CD4-positive, alpha-beta T cell (primary cell): ENCODE measurements around the gene DDA1. TPM values are rescaled to one million over a fixed set of nuclear protein-coding genes. Genes with fewer than 3 reads are reported as not detected.
A peak's percentile ranks its signal among the peaks of the same experiment; 100 is the strongest.

ENCODE experiments used
- ATAC-seq: fragments of 200-7000 bp; cut with Tn5 transposase; one replicate; pipeline ENCODE4 v1.10.0; 2022; ENCODE audit warnings: mild to moderate bottlenecking; ENCODE audit not compliant: poor library complexity
- CTCF ChIA-PET: fragments of 350-600 bp; sonication (Branson Sonifier 250); formaldehyde crosslinking; loops from one replicate; lab custom pipeline; 2021; ENCODE audit warnings: antibody characterized with exemption, inconsistent platforms; lab: Charles Lee
- POLR2A ChIA-PET: fragments of 350-600 bp; sonication (Branson Sonifier 250); formaldehyde crosslinking; loops from one replicate; lab custom pipeline; 2021; ENCODE audit warnings: antibody characterized with exemption, inconsistent platforms; lab: Charles Lee
- DNase-seq, 14 experiments: peaks; one replicate each; pipeline ENCODE4 v3.0.0-alpha.2; 2013 to 2020; ENCODE audit warnings: mixed read lengths in 2 of 14
- H3K27ac ChIP-seq, 2 donors: one replicate each; pipeline versions ENCODE4 v1.5.1 to v1.7.0; 2013; ENCODE audit warnings: low read length in 2 of 2, low read depth in 1 of 2, mild to moderate bottlenecking in 1 of 2
- H3K27me3 ChIP-seq, 2 experiments: 1 replicate in 1 of 2; 2 replicates in 1 of 2; pipeline versions ENCODE4 v1.6.1 to v1.7.0; 2013; ENCODE audit warnings: low read length in 2 of 2, control low read depth in 1 of 2, mild to moderate bottlenecking in 1 of 2, moderate library complexity in 1 of 2; ENCODE audit not compliant: insufficient read depth in 2 of 2, control insufficient read depth in 1 of 2
- H3K36me3 ChIP-seq: one replicate; pipeline ENCODE4 v1.6.1; 2013; ENCODE audit warnings: low read length, control low read depth; ENCODE audit not compliant: insufficient read depth
- H3K4me1 ChIP-seq: one replicate; pipeline ENCODE4 v1.6.1; 2013; ENCODE audit warnings: low read length, control low read depth; ENCODE audit not compliant: insufficient read depth
- H3K4me3 ChIP-seq: one replicate; pipeline ENCODE4 v1.5.1; 2013; ENCODE audit warnings: mild to moderate bottlenecking, low read length, moderate library complexity
- H3K9me3 ChIP-seq, 2 experiments: 1 replicate in 1 of 2; 2 replicates in 1 of 2; pipeline versions ENCODE4 v1.6.1 to v1.7.0; 2013; ENCODE audit warnings: low read length in 2 of 2, mild to moderate bottlenecking in 2 of 2, control low read depth in 1 of 2, moderate library complexity in 1 of 2; ENCODE audit not compliant: control insufficient read depth in 1 of 2, insufficient read depth in 1 of 2
- H3K27ac Mint-ChIP-seq: one replicate; pipeline ENCODE4 v1.8.0; 2020; ENCODE audit warnings: mixed read lengths
- H3K27me3 Mint-ChIP-seq: one replicate; pipeline ENCODE4 v1.8.0; 2021; ENCODE audit warnings: mixed read lengths
- H3K36me3 Mint-ChIP-seq: one replicate; pipeline ENCODE4 v1.8.0; 2021; ENCODE audit warnings: low read depth, mixed read lengths
- H3K4me1 Mint-ChIP-seq: one replicate; pipeline ENCODE4 v1.8.0; 2021; ENCODE audit warnings: low read depth, mixed read lengths
- H3K4me3 Mint-ChIP-seq: one replicate; pipeline ENCODE4 v1.8.0; 2020; ENCODE audit warnings: mild to moderate bottlenecking, mixed read lengths
- H3K9me3 Mint-ChIP-seq: one replicate; pipeline ENCODE4 v1.8.0; 2020; ENCODE audit warnings: mixed read lengths
- CTCF ChIP-seq: fragments of 200-600 bp; IDR thresholded peaks from one replicate; pipeline ENCODE4 v1.8.0; 2022; ENCODE audit warnings: antibody characterized with exemption, mild to moderate bottlenecking
- intact Hi-C, 2 experiments: fragments of 100-400 bp; cut with DNase I in 1 of 2; cut with micrococcal nuclease in 1 of 2; formaldehyde crosslinking; loops; one replicate each; pipeline versions ENCODE4 v1.15.1 to v1.9.0; 2023 to 2025; cut with DNase I, micrococcal nuclease
- total RNA-seq, 174 experiments: library from RNA in 2 of 174; stranded (reverse) in 2 of 174; gene quantifications; one replicate each; pipeline ENCODE4 v1.2.3 and lab custom pipeline; 2021 to 2026

Gene DDA1
- total RNA-seq, 2 experiments from 2014 or later, result 41.4 to 43.4 TPM

GRCh38 chr19:17311455-17312188 lies 2.3 kb downstream of the DDA1 start:
- no peak for TF ChIP-seq CTCF
- Histone ChIP-seq H3K4me1 (peaks cover 46% of the 10 kb centered on the region), H3K36me3 (peaks cover 38% of the 10 kb centered on the region), H3K4me3 (no peak overlapping the region), H3K27me3 (no peaks in the 10 kb centered on the region), H3K27ac (no peak overlapping the region), H3K9me3 (no peaks in the 10 kb centered on the region)
- peak overlapping the region; percentile 82 for H3K4me3 Mint-ChIP-seq
- H3K36me3 Mint-ChIP-seq, result peaks cover 42% of the 10 kb centered on the region
- no peak for ATAC-seq
- no peaks in the 10 kb centered on the region for H3K27me3 Mint-ChIP-seq
- ChIA-PET CTCF (no interaction called here), POLR2A (interaction anchor here (0.6 kb wide), 1 partner anchor 200 kb away, joined by 3 read pairs; the partner anchor contains the start of gene PGLS)
- no peak for DNase-seq
- intact Hi-C loops, result no loop called here
- H3K4me1 Mint-ChIP-seq, result peaks cover 32% of the 10 kb centered on the region
- H3K27ac Mint-ChIP-seq, result peak overlapping the region; percentile 74
- H3K9me3 Mint-ChIP-seq, result no peaks in the 10 kb centered on the region

GRCh38 chr19:17312189-17313113 lies 3.1 kb downstream of the DDA1 start:
- H3K36me3 Mint-ChIP-seq, result peaks cover 50% of the 10 kb centered on the region
- intact Hi-C loops, result no loop called here
- peaks cover 49% of the 10 kb centered on the region for H3K4me1 ChIP-seq
- no peak for DNase-seq
- H3K4me3 Mint-ChIP-seq, result no peak overlapping the region
- H3K9me3 ChIP-seq, result no peaks in the 10 kb centered on the region
- no peak for TF ChIP-seq CTCF
- CTCF ChIA-PET, result no interaction called here
- no peaks in the 10 kb centered on the region for H3K27me3 ChIP-seq
- no peak overlapping the region for H3K4me3 ChIP-seq
- no peak overlapping the region for H3K27ac ChIP-seq
- POLR2A ChIA-PET, result no interaction called here
- no peaks in the 10 kb centered on the region for H3K27me3 Mint-ChIP-seq
- no peak overlapping the region for H3K27ac Mint-ChIP-seq
- no peak for ATAC-seq
- H3K4me1 Mint-ChIP-seq, result peaks cover 30% of the 10 kb centered on the region
- H3K36me3 ChIP-seq, result peaks cover 38% of the 10 kb centered on the region
- no peaks in the 10 kb centered on the region for H3K9me3 Mint-ChIP-seq

GRCh38 chr19:17314007-17314593 lies 4.7 kb downstream of the DDA1 start:
- Mint-ChIP-seq H3K9me3 (no peaks in the 10 kb centered on the region), H3K4me3 (peak overlapping the region; percentile 4)

More at GRCh38 chr19:17314007-17314593, 4.7 kb downstream of the DDA1 start:
- CTCF ChIA-PET, result no interaction called here
- ATAC-seq (no peak), DNase-seq (no peak)
- Histone ChIP-seq H3K4me1 (peaks cover 43% of the 10 kb centered on the region), H3K36me3 (peaks cover 43% of the 10 kb centered on the region), H3K4me3 (no peak overlapping the region), H3K9me3 (no peaks in the 10 kb centered on the region), H3K27me3 (no peaks in the 10 kb centered on the region), H3K27ac (no peak overlapping the region)
- peaks cover 55% of the 10 kb centered on the region for H3K36me3 Mint-ChIP-seq
- H3K27ac Mint-ChIP-seq, result no peak overlapping the region
- no peak for TF ChIP-seq CTCF
- POLR2A ChIA-PET, result no interaction called here
- H3K4me1 Mint-ChIP-seq, result peaks cover 20% of the 10 kb centered on the region
- H3K27me3 Mint-ChIP-seq, result no peaks in the 10 kb centered on the region
- intact Hi-C loops, result no loop called here
